Thyroid gland (tissue), 4 donors: ENCODE measurements around the gene VAV3.

Experiments used
- CTCF ChIP-seq, 6 experiments: fragments of 200-600 bp in 3 of 6; fragments of 450-650 bp in 3 of 6; sonication (generic) in 3 of 6; IDR thresholded peaks; one replicate each; pipeline ENCODE4 v1.5.1; 2016 to 2019; ENCODE audit warnings: antibody characterized with exemption in 6 of 6, mild to moderate bottlenecking in 2 of 6, inconsistent platforms in 1 of 6, moderate library complexity in 1 of 6
- POLR2A ChIP-seq, 2 donors: fragments of 450-650 bp; IDR thresholded peaks; one replicate each; pipeline ENCODE4 v1.6.1; 2017; ENCODE audit warnings: antibody characterized with exemption in 2 of 2, mild to moderate bottlenecking in 2 of 2, moderate library complexity in 1 of 2

- TF ChIP-seq CTCF (IDR thresholded peaks at IDR 0.05): no peak
- no peak for TF ChIP-seq POLR2A (IDR thresholded peaks at IDR 0.05)
These were observed 429.9 kb downstream of the VAV3 start for GRCh38 chr1:107535091-107535490.
